HCT116 (cell line): ENCODE measurements around the gene MSL1. TPM values are rescaled to one million over a fixed set of nuclear protein-coding genes. Genes with fewer than 3 reads are reported as not detected.

Source experiments
- ATF3 ChIP-seq: IDR thresholded peaks from 2 replicates; pipeline ENCODE4 v1.6.1; 2012
- CTCF ChIP-seq, 3 experiments: fragments of 200-600 bp in 1 of 3; sonication (generic) in 1 of 3; IDR thresholded peaks in 2 of 3; conservative IDR thresholded peaks in 1 of 3; 2 replicates each; pipeline ENCODE4 v1.5.1; 2012 to 2017; ENCODE audit warnings: low read depth in 2 of 3, low read length in 2 of 3, antibody characterized with exemption in 1 of 3, borderline replicate concordance in 1 of 3, control low read depth in 1 of 3, mild to moderate bottlenecking in 1 of 3, mixed read lengths in 1 of 3, mixed run types in 1 of 3, moderate library complexity in 1 of 3; ENCODE audit not compliant: insufficient read depth in 1 of 3
- ELF1 ChIP-seq: IDR thresholded peaks from 2 replicates; pipeline ENCODE4 v1.6.1; 2012; ENCODE audit warnings: low read depth, borderline replicate concordance
- EZH2phosphoT487 ChIP-seq: fragments of 200-600 bp; IDR thresholded peaks from 2 replicates; pipeline ENCODE4 v1.6.1; 2018; ENCODE audit warnings: antibody characterized with exemption, borderline replicate concordance
- JUND ChIP-seq: IDR thresholded peaks from 2 replicates; pipeline ENCODE4 v1.6.1; 2012
- MAX ChIP-seq: IDR thresholded peaks from 2 replicates; pipeline ENCODE4 v1.6.1; 2012
- REST ChIP-seq: IDR thresholded peaks from 2 replicates; pipeline ENCODE4 v1.6.1; 2012; ENCODE audit warnings: low read depth
- SRF ChIP-seq: IDR thresholded peaks from 2 replicates; pipeline ENCODE4 v1.6.1; 2012; ENCODE audit warnings: low read depth
- YY1 ChIP-seq: IDR thresholded peaks from 2 replicates; pipeline ENCODE4 v1.6.1; 2011; ENCODE audit warnings: low read length, low read depth, moderate library complexity, mild to moderate bottlenecking; ENCODE audit not compliant: insufficient replicate concordance; ENCODE audit errors: extremely low read depth
- total RNA-seq: library from RNA; stranded (reverse); gene quantifications from one replicate; pipeline ENCODE4 v1.2.1, GENCODE V29; 2021; ENCODE audit not compliant: unreplicated experiment

The MSL1 gene
- total RNA-seq, 1 experiment from 2014 or later, result 67.2 TPM

GRCh38 chr17:40130352-40131042, 8.7 kb downstream of the MSL1 start (continued):
- TF ChIP-seq REST (no peak), SRF (no peak), ELF1 (no peak), JUND (no peak), EZH2phosphoT487 (no peak), MAX (no peak), CTCF (IDR thresholded peaks at IDR 0.05 in 2 of 3, conservative IDR thresholded peaks at IDR 0.05 in 1 of 3; ENCODE audit: borderline replicate concordance in 1 of 3, insufficient read depth in 1 of 3, low read depth in 2 of 3, low read length in 2 of 3) (no peak), YY1 (no peak), ATF3 (no peak)
